ENCODE measurements around the gene PIPOX.

DNA sequence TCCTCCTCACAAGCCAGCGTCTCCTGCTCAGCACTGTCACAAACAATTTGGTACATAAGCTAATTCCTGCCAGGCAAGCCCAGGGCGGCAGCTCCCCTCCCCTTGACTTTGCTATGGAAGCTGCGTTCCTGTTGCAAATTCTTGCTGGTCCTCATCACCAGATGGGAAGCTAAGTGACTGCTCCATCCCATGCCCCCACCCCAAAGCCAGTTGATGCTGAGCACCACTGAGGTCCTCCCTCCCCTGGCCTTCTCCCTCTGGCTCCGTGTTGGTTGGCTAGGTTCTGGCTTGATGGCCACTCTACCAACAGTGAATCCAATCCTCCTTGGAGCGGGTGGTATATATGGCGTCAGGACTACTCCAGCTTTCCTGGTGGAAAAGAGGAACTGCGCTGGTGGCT is 34.4 kb downstream of the PIPOX start:
- TF ChIP-seq CTCF (IDR thresholded peaks at IDR 0.05) (no peak), EZH2 (IDR thresholded peaks at IDR 0.05) (no peak)
